GM12878 (cell line): Measurements from ENCODE around the gene HNRNPA0. TPM values are rescaled to one million over a fixed set of nuclear protein-coding genes. Genes with fewer than 3 reads are reported as not detected.

Source experiments
- ATAC-seq: fragments of 200-7000 bp; cut with Tn5 transposase; 3 replicates; pipeline ENCODE4 v1.9.1; 2020; ENCODE audit warnings: mild to moderate bottlenecking, moderate library complexity
- BruUV-seq: library from RNA; stranded (reverse); fragments of 400-500 nt; replicated peaks from 2 replicates; lab custom pipeline; 2021; lab: Mats Ljungman, UMichigan
- CTCF ChIA-PET: fragments of 300-600 bp; sonication (Branson Sonifier 250); formaldehyde crosslinking; extraction: SDS; loops from one replicate; lab custom pipeline; 2021; ENCODE audit warnings: inconsistent platforms; lab: Yijun Ruan, JAX
- POLR2A ChIA-PET: fragments of 350-600 bp; formaldehyde crosslinking; extraction: SDS; loops from one replicate; lab custom pipeline; 2021; ENCODE audit warnings: inconsistent platforms; lab: Charles Lee
- RAD21 ChIA-PET: fragments of 300-600 bp; sonication (Branson Sonifier 250); formaldehyde crosslinking; loops from one replicate; lab custom pipeline; 2023; ENCODE audit warnings: antibody characterized with exemption; ENCODE audit not compliant: unreplicated experiment; lab: Charles Lee
- SMC1A ChIA-PET: fragments of 300-600 bp; sonication (Branson Sonifier 250); formaldehyde crosslinking; loops from one replicate; lab custom pipeline; 2023; ENCODE audit not compliant: unreplicated experiment, uncharacterized antibody; lab: Charles Lee
- DNase-seq: peaks from one replicate; pipeline ENCODE4 v3.0.0-alpha.2; 2011; ENCODE audit warnings: low read depth, low spot score
- FAIRE-seq: peaks from 3 replicates; lab custom pipeline; 2011; peaks lifted over from hg19 to GRCh38; lab: Jason Lieb, UNC
- H2AFZ ChIP-seq: 2 replicates; pipeline ENCODE4 v1.6.0; 2011; ENCODE audit warnings: low read depth, low read length, control low read depth; ENCODE audit not compliant: control insufficient read depth
- H3K27ac ChIP-seq: 2 replicates; pipeline ENCODE4 v1.5.1; 2011; ENCODE audit warnings: control low read depth; ENCODE audit not compliant: control insufficient read depth, insufficient read depth
- H3K27me3 ChIP-seq, 2 experiments: replicated peaks in 1 of 2; 2 replicates each; pipeline versions ENCODE4 v1.6.0 to v1.6.1; 2011; ENCODE audit warnings: low read length in 1 of 2; ENCODE audit not compliant: control insufficient read depth in 2 of 2, insufficient read depth in 2 of 2
- H3K36me3 ChIP-seq, 2 experiments: 2 replicates each; pipeline ENCODE4 v1.5.1; 2011; ENCODE audit warnings: low read length in 1 of 2; ENCODE audit not compliant: control insufficient read depth in 2 of 2, insufficient read depth in 2 of 2
- H3K4me1 ChIP-seq: 2 replicates; pipeline ENCODE4 v1.6.1; 2011; ENCODE audit warnings: mild to moderate bottlenecking, low read length, moderate library complexity, mixed read lengths; ENCODE audit not compliant: control insufficient read depth, insufficient read depth
- H3K4me2 ChIP-seq: 2 replicates; pipeline ENCODE4 v1.6.0; 2011; ENCODE audit warnings: control low read depth; ENCODE audit not compliant: control insufficient read depth, insufficient read depth
- H3K4me3 ChIP-seq: fragments of 200-600 bp; sonication (generic); 2 replicates; pipeline ENCODE4 v1.5.1; 2016
- H3K79me2 ChIP-seq: 2 replicates; pipeline ENCODE4 v1.6.0; 2011; ENCODE audit warnings: low read length; ENCODE audit not compliant: control insufficient read depth, insufficient read depth
- H3K9ac ChIP-seq: 2 replicates; pipeline ENCODE4 v1.8.0; 2011; ENCODE audit warnings: low read length, control low read depth, mixed read lengths; ENCODE audit not compliant: control insufficient read depth, insufficient read depth
- H3K9me3 ChIP-seq: replicated peaks from 3 replicates; pipeline ENCODE4 v1.5.1; 2011; ENCODE audit warnings: mild to moderate bottlenecking, low read length; ENCODE audit not compliant: control insufficient read depth, insufficient read depth
- H4K20me1 ChIP-seq: 2 replicates; pipeline ENCODE4 v1.6.0; 2011; ENCODE audit not compliant: control insufficient read depth, insufficient read depth
- ATF2 ChIP-seq: IDR thresholded peaks from 2 replicates; pipeline ENCODE4 v1.6.1; 2012; ENCODE audit warnings: low read length, inconsistent platforms
- BACH1 ChIP-seq: fragments of 450-650 bp; IDR thresholded peaks from 2 replicates; pipeline ENCODE4 v1.6.1; 2017; ENCODE audit warnings: mild to moderate bottlenecking, borderline replicate concordance
- NFYA ChIP-seq: IDR thresholded peaks from 2 replicates; pipeline ENCODE4 v1.6.1; 2011; ENCODE audit warnings: low read depth, mild to moderate bottlenecking, low read length, improper control_type of control experiment, borderline replicate concordance
- NR2F1 ChIP-seq: fragments of 450-650 bp; conservative IDR thresholded peaks from 2 replicates; pipeline ENCODE4 v1.6.1; 2017; ENCODE audit warnings: mild to moderate bottlenecking
- POLR2A ChIP-seq: IDR thresholded peaks from 2 replicates; pipeline ENCODE4 v1.6.1; 2011; ENCODE audit warnings: low read depth, mild to moderate bottlenecking, low read length
- SPI1 ChIP-seq: IDR thresholded peaks from 2 replicates; pipeline ENCODE4 v1.6.1; 2011; ENCODE audit warnings: low read depth, mild to moderate bottlenecking, low read length, moderate library complexity, borderline replicate concordance; ENCODE audit not compliant: insufficient read depth
- WGBS: methylation state at CpG from one replicate; pipeline ENCODE4 v1.1.6; 2016; ENCODE audit warnings: low lambda C conversion rate; ENCODE audit not compliant: insufficient replicate concordance, insufficient coverage; ENCODE audit errors: missing lambda C conversion rate; 5-methylcytosine and 5-hydroxymethylcytosine counted together
- in situ Hi-C: fragments of 300-500 bp; cut with MboI; formaldehyde crosslinking; loops from 9 replicates; pipeline ENCODE4 v1.14.3; 2018; ENCODE audit warnings: mixed read lengths
- intact Hi-C: fragments of 100-400 bp; cut with micrococcal nuclease; formaldehyde crosslinking; loops from one replicate; pipeline ENCODE4 v1.14.2; 2022; ENCODE audit not compliant: unreplicated experiment
- polyA plus RNA-seq, 11 experiments: library from polyadenylated mRNA; depleted of rRNA in 4 of 11; unstranded in 6 of 11; stranded (reverse) in 5 of 11; fragments of >200 nt; fragmentation: Nextera tagmentation in 4 of 11; fragmentation: Illumina TruSeq in 1 of 11; extraction: Ambion mirVana in 4 of 11; extraction: Trizol in 1 of 11; gene quantifications; 1 replicate in 1 of 11; 2 replicates in 10 of 11; pipeline versions ENCODE4 v1.2.1 to v1.2.3, GENCODE V29; 2011 to 2016; ENCODE audit warnings: inconsistent platforms in 2 of 11, missing spikeins in 2 of 11, low read depth in 1 of 11
- total RNA-seq, 4 experiments: library from RNA; depleted of rRNA in 3 of 4; stranded (reverse); fragments of >200 nt in 3 of 4; fragmentation: Illumina TruSeq in 1 of 4; extraction: Trizol in 1 of 4; gene quantifications; 2 replicates each; pipeline versions ENCODE4 v1.2.1 to v1.2.3, GENCODE V29; 2013 to 2021

HNRNPA0 gene
- total and polyA plus RNA-seq, 10 of the 15 experiments (the other 5 are each of a cell fraction or from before 2014, with no cell fraction given) = 6.3 to 45.0 (median 12.5) TPM

- intact Hi-C loops = no loop called here
- Histone ChIP-seq H3K4me1 (peaks cover 3% of the 10 kb centered on the region; the same call in 1 of the 2 replicates), H3K4me2 (no peak overlapping the region), H3K9ac (no peak overlapping the region), H3K79me2 (no peaks in the 10 kb centered on the region), H2AFZ (no peak overlapping the region), H3K4me3 (no peak overlapping the region), H4K20me1 (no peaks in the 10 kb centered on the region), H3K9me3 (no peaks in the 10 kb centered on the region), H3K27ac (no peak overlapping the region), H3K36me3 (no peaks in the 10 kb centered on the region), H3K27me3 (no peaks in the 10 kb centered on the region)
- SMC1A ChIA-PET = interaction anchor here (0.8 to 1.6 kb wide), 3 partner anchors 18 to 172 kb away, joined by 3 read pairs; partner anchors contain the start of gene PKD2L2
- CTCF ChIA-PET = no interaction called here
- 98% methylated on average over 4 of the region's 4 CpGs for WGBS
- in situ Hi-C loops = loop anchor here (10.0 kb wide), 1 partner anchor 352 kb away; the partner anchor contains the start of gene NME5
- DNase-seq (no peak), ATAC-seq (no peak), FAIRE-seq (no peak)
- POLR2A ChIA-PET = interaction anchor here (0.6 kb wide), 1 partner anchor 344 kb away, joined by 7 read pairs; no protein-coding TSS in a partner anchor
- BruUV-seq = no TSS peak
- RAD21 ChIA-PET = interaction anchor here (2.3 kb wide), 1 partner anchor 105 kb away, joined by 10 read pairs; the partner anchor contains the start of gene PKD2L2
- TF ChIP-seq NFYA (no peak), POLR2A (no peak), SPI1 (no peak), BACH1 (no peak), NR2F1 (no peak), ATF2 (no peak)
Measured at GRCh38 chr5:137782984-137783536, 28.9 kb upstream of the HNRNPA0 start.
